B cell (primary cell): ENCODE measurements around the gene DNAJC11.

ENCODE experiments used
- CTCF ChIP-seq: fragments of 200-600 bp; IDR thresholded peaks from one replicate; pipeline ENCODE4 v1.8.0; 2022; ENCODE audit warnings: antibody characterized with exemption, mild to moderate bottlenecking
- EZH2 ChIP-seq: IDR thresholded peaks from 2 replicates; pipeline ENCODE4 v1.6.1; 2012; ENCODE audit warnings: borderline replicate concordance, low read depth, mild to moderate bottlenecking, moderate library complexity, low read length; ENCODE audit not compliant: insufficient read depth, poor library complexity, severe bottlenecking

GRCh38 chr1:6653436-6654290, 48.0 kb downstream of the DNAJC11 start:
- TF ChIP-seq CTCF (no peak), EZH2 (no peak)
